ENCODE data around the gene ANKRA2. TPM values are rescaled to one million over a fixed set of nuclear protein-coding genes. Genes with fewer than 3 reads are reported as not detected.

Gene ANKRA2
- total RNA-seq, 1 donor from 2014 or later: 23.9 TPM

- intact Hi-C loops (cut with micrococcal nuclease): no loop called here
These were observed 58.4 kb downstream of the ANKRA2 start for GRCh38 chr5:73507062-73507461.

- intact Hi-C loops (cut with micrococcal nuclease): no loop called here
These were observed 58.9 kb downstream of the ANKRA2 start for GRCh38 chr5:73506459-73506955.

Other genes starting within 250 kb of the ANKRA2 start
- 0.20 and 0.29 TPM in 2 replicates for gene FOXD1, start 116.9 kb downstream of the ANKRA2 start, total RNA-seq
- 673 and 708 TPM in 2 replicates for gene BTF3, start 67.2 kb downstream of the ANKRA2 start, total RNA-seq
- 28.9 and 32.1 TPM in 2 replicates for gene UTP15, start 104 bp upstream of the ANKRA2 start, total RNA-seq
- not detected in 2 replicates for gene ARHGEF28, start 60.6 kb upstream of the ANKRA2 start, total RNA-seq

Data from T-helper 1 cell treated with Interleukin-12 subunit alpha and Interleukin-12 subunit beta and Interleukin-4 antibody, amounts not matched to agents 30 ng/mL and 1 ng/mL, for 36 hours (primary cell).